ENCODE measurements around the gene WDFY4.

DNA sequence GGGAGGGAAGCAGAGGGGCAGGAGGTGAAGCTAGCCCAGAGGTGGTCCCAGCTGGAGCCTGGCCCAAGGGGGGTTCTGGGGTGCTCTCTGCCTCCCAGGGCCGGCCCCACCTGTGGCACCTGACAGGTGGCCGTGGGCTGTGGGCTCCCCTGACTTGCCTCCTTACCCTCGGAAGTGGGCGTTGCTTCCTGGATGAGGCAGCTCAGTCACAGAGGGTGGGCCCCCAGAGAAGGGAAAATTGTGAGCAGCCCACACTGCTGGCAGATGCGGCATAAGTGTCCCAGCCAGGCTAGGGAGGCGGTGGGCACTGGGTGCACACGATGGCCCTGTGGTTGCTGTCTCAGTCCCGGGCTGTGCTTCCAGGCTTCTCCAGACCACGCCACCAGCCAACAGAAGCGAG lies 136.0 kb downstream of the WDFY4 start:
- TF ChIP-seq, protein P1, sequence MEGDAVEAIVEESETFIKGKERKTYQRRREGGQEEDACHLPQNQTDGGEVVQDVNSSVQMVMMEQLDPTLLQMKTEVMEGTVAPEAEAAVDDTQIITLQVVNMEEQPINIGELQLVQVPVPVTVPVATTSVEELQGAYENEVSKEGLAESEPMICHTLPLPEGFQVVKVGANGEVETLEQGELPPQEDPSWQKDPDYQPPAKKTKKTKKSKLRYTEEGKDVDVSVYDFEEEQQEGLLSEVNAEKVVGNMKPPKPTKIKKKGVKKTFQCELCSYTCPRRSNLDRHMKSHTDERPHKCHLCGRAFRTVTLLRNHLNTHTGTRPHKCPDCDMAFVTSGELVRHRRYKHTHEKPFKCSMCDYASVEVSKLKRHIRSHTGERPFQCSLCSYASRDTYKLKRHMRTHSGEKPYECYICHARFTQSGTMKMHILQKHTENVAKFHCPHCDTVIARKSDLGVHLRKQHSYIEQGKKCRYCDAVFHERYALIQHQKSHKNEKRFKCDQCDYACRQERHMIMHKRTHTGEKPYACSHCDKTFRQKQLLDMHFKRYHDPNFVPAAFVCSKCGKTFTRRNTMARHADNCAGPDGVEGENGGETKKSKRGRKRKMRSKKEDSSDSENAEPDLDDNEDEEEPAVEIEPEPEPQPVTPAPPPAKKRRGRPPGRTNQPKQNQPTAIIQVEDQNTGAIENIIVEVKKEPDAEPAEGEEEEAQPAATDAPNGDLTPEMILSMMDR (conservative IDR thresholded peaks at IDR 0.05; ENCODE audit: low read length): no peak
- TF ChIP-seq EZH2phosphoT487 (IDR thresholded peaks at IDR 0.05; ENCODE audit: borderline replicate concordance): no peak
